ENCODE measurements around the gene MED27. TPM values are rescaled to one million over a fixed set of nuclear protein-coding genes. Genes with fewer than 3 reads are reported as not detected.
"Not testable (repeated sequence)": the region's sequence is repeated elsewhere in the genome, so short reads cannot be mapped to it uniquely, and the experiment has no call there.

MED27 gene
- total RNA-seq, 1 donor from 2014 or later = 41.0 TPM

DNA sequence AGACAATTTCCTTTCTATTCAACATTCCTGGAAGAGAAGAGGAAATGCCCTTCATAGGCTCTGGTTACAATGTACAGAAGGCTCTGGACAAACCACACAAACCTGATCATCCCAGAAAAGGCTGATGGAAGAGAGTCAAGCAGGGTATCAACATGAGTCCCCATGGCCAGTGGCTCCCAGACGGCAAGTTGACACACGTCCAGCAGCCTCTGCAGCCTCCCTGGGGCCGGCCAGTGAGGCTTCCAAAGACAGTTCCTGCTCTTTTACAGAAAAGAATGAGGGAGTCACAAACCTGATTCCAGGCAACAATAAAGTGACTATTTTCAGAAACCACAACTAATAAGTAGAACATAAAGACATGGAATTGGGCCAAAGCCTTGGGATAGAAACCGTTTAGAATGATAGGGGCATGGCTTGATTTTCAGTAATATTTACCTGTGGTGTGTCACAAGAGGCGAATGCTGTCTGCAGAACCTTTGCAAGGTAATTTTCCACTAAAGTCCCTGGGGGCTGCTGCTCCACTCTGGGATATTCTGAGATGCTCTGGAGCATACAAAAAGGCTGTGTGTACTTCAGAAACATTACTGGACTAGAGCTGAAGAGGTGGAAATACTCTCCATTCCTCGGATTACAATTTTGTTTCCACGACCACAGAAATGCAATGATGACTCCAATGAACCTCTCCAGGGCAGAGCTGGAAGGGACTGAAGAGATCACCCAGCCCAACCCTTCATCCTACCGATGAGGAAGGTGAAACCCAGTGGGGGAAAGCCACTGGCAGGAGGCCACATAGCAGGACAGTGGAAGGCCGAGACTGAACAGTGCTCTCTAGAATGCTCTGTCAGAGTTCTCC lies 10.4 kb downstream of the MED27 start:
- H3K27me3 Mint-ChIP-seq (ENCODE audit: insufficient read depth) = no peaks in the 10 kb centered on the region
- peaks cover 10% of the 10 kb centered on the region for H3K4me1 Mint-ChIP-seq (ENCODE audit: low read depth)
- no peak overlapping the region for H3K4me3 Mint-ChIP-seq
- peaks cover 27% of the 10 kb centered on the region for H3K36me3 Mint-ChIP-seq (ENCODE audit: low read depth)
- DNase-seq (ENCODE audit: low spot score) = no peak
- H3K9me3 Mint-ChIP-seq = no peaks in the 10 kb centered on the region
- intact Hi-C loops (cut with micrococcal nuclease) = no loop called here
- no peak overlapping the region for H3K27ac Mint-ChIP-seq

DNA sequence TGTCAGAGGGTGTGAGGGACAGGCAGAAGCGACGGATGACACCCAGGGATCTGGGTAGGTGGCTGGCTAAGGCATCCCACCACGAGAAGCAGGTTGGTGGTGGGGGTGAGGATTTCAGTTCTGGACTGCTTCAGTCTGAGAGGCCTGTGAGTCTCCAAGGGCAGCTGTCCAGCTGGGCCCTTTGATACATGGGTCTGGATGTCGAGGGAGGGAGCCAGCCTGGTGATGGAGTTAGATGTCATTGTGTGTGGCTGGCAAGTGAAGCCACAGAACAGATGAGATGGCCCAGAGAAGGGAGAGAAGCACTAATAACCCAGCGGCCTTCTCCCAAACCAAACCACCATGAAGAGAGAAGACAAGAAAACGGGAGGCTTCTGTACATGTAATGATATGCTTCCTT lies 11.1 kb downstream of the MED27 start:
- Mint-ChIP-seq H3K4me1 (ENCODE audit: low read depth) (peaks cover 10% of the 10 kb centered on the region), H3K36me3 (ENCODE audit: low read depth) (peaks cover 27% of the 10 kb centered on the region), H3K4me3 (no peak overlapping the region), H3K27me3 (ENCODE audit: insufficient read depth) (no peaks in the 10 kb centered on the region), H3K9me3 (no peaks in the 10 kb centered on the region), H3K27ac (no peak overlapping the region)
- intact Hi-C loops (cut with micrococcal nuclease) = no loop called here
- no peak for DNase-seq (ENCODE audit: low spot score)

DNA sequence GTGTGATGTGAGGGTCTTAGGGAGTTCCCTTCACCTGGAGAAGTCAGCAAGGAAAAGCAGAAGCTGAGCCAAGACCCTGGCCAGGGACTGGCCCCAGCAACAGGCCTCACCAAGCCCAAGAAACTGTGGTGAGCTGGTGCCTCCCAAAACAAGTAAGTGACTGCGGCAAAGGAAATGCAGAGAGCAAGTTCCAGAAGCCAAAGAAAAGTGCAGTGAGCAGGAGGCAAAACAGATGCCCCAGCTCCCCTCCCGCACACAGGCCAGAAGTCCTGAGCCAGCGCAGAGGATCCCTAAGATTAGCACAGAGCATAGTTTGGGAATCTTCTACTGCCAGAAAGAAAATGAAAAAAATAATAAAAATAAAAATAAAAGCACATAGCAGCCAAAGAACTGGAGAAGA lies 13.2 kb downstream of the MED27 start:
- Mint-ChIP-seq H3K4me1 (ENCODE audit: low read depth) (peaks cover 5% of the 10 kb centered on the region), H3K4me3 (no peak overlapping the region), H3K36me3 (ENCODE audit: low read depth) (peaks cover 21% of the 10 kb centered on the region), H3K27ac (no peak overlapping the region), H3K27me3 (ENCODE audit: insufficient read depth) (no peaks in the 10 kb centered on the region), H3K9me3 (no peaks in the 10 kb centered on the region)
- no peak for DNase-seq (ENCODE audit: low spot score)
- intact Hi-C loops (cut with micrococcal nuclease) = no loop called here

DNA sequence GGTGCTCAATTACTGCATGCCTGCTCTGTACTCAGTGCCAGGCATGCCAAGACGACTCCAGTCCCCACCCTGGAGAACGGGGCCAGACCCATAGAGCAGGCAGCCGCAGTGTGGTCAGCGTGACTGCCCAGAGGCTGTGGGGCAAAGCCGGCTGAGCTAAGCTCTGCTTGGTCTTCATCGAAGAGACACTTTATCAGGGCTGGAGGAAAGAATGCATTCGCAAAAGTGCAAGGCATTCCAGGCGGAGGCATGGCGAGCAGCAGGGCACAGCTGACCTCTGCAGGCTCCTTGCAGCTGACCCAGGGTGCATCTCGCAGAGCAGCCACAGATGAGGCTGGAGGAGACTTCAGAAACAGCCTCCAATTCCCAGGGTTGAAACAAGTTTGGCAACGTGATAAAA lies 13.6 kb downstream of the MED27 start:
- intact Hi-C loops (cut with micrococcal nuclease) = no loop called here
- Mint-ChIP-seq H3K27ac (no peak overlapping the region), H3K27me3 (ENCODE audit: insufficient read depth) (no peaks in the 10 kb centered on the region), H3K4me3 (no peak overlapping the region), H3K9me3 (no peaks in the 10 kb centered on the region), H3K4me1 (ENCODE audit: low read depth) (peaks cover 5% of the 10 kb centered on the region), H3K36me3 (ENCODE audit: low read depth) (peaks cover 17% of the 10 kb centered on the region)
- DNase-seq (ENCODE audit: low spot score) = no peak

DNA sequence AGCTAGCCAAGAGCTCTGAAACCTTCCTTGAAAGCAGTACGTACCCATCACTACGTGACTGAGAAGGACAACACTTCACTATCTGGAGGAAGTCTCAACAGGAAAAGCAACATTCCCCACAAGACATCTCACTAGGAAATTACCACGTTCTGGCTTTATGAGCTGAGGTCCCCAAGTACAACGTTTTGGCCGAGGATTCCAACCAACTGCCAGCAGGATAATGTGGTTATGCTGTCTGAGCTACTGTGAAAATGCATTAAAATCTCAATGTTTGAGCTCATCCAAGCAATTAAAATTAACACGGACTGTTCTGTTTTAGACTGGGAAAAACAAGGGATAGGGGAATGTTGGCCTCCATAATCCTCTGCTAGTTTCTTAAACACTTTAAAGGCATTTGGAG lies 16.4 kb downstream of the MED27 start:
- H3K4me3 Mint-ChIP-seq = no peak overlapping the region
- peaks cover 27% of the 10 kb centered on the region for H3K36me3 Mint-ChIP-seq (ENCODE audit: low read depth)
- H3K9me3 Mint-ChIP-seq = peaks cover 24% of the 10 kb centered on the region
- H3K27ac Mint-ChIP-seq = no peak overlapping the region
- H3K4me1 Mint-ChIP-seq (ENCODE audit: low read depth) = peaks cover 5% of the 10 kb centered on the region
- intact Hi-C loops (cut with micrococcal nuclease) = no loop called here
- H3K27me3 Mint-ChIP-seq (ENCODE audit: insufficient read depth) = no peaks in the 10 kb centered on the region
- DNase-seq (ENCODE audit: low spot score) = no peak

DNA sequence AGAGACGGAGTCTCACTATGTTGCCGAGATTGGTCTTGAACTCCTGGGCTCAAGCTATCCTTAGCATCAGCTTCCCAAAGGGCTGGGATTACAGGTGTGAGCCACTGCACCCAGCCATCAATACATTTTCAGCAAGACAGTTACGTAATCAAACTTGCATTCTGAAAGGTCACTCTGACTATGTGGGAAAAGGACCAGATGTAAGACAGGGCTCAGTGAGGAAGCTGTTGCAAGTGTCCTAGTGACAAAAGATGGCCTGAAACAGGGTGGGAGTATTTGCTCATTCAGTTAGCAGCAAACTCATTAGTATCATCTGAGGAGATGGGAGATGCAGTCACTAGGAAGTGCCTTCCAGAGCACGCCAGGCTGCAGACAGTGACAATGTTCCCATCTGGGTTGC lies 16.9 kb downstream of the MED27 start:
- Mint-ChIP-seq H3K27me3 (ENCODE audit: insufficient read depth) (no peaks in the 10 kb centered on the region), H3K4me1 (ENCODE audit: low read depth) (peaks cover 5% of the 10 kb centered on the region), H3K36me3 (ENCODE audit: low read depth) (peaks cover 29% of the 10 kb centered on the region), H3K9me3 (peaks cover 28% of the 10 kb centered on the region), H3K4me3 (no peak overlapping the region), H3K27ac (no peak overlapping the region)
- no peak for DNase-seq (ENCODE audit: low spot score)
- intact Hi-C loops (cut with micrococcal nuclease) = no loop called here

DNA sequence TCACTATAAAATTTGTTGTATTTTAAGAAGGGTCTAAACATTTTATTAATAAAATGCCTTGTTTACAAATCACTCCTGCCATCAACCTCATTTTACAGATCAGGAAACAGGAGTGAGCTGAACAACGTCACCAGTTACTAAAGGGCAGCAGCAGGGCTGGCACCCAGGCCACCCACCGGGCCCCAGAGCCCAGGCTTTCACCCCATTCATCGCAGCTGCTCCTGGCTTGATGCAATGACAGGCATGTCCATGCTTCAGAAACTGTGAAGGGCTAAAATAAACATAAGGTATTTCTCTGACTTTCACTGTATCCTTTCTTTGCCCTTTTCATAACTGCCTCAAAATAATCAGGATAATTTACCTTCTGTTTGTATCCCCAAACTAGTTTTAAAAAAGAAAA lies 18.1 kb downstream of the MED27 start:
- Mint-ChIP-seq H3K27ac (no peak overlapping the region), H3K4me3 (no peak overlapping the region), H3K9me3 (peaks cover 33% of the 10 kb centered on the region), H3K4me1 (ENCODE audit: low read depth) (no peaks in the 10 kb centered on the region), H3K36me3 (ENCODE audit: low read depth) (peaks cover 26% of the 10 kb centered on the region), H3K27me3 (ENCODE audit: insufficient read depth) (no peaks in the 10 kb centered on the region)
- no peak for DNase-seq (ENCODE audit: low spot score)
- intact Hi-C loops (cut with micrococcal nuclease) = no loop called here

DNA sequence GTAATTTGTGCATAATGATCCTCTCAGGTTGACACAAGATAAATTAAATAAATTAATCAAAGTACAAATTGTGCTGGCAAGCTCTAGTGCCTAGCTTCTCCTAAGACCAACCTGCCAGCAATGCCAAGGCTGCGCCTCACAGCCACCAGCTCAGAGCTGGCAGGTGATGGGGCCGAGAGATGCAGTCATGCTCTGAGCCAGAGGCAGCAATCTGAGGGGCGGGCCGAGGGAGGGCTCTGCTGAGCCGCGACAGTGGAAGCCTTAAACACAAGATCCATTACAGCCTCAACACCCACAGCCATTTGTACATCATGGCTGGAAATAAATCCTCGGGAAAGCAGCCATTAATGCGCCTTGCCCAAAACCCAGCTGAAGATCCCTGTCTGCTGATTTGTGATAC lies 20.3 kb downstream of the MED27 start:
- Mint-ChIP-seq H3K4me3 (no peak overlapping the region), H3K36me3 (ENCODE audit: low read depth) (peaks cover 24% of the 10 kb centered on the region), H3K27ac (no peak overlapping the region), H3K9me3 (peaks cover 33% of the 10 kb centered on the region), H3K4me1 (ENCODE audit: low read depth) (no peaks in the 10 kb centered on the region), H3K27me3 (ENCODE audit: insufficient read depth) (no peaks in the 10 kb centered on the region)
- no peak for DNase-seq (ENCODE audit: low spot score)
- intact Hi-C loops (cut with micrococcal nuclease) = no loop called here

DNA sequence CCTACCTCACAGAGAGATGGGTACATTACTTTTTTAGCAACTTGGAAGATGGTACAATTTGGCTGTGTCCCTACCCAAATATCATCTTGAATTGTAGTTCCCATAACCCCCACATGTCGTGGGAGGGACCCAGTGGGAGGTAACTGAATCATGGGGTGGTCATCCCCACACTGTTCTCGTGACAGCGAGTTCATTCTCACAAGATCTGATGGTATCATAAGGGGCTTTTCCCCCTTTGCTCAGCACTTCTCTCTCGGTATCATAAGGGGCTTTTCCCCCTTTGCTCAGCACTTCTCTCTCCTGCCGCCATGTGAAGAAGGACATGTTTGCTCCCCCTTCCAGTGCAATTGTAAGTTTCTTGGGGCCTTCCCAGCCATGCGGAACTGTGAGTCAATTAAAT lies 21.4 kb downstream of the MED27 start:
- DNase-seq (ENCODE audit: low spot score); H3K4me3 Mint-ChIP-seq; intact Hi-C loops (cut with micrococcal nuclease); H3K27me3 Mint-ChIP-seq (ENCODE audit: insufficient read depth); H3K4me1 Mint-ChIP-seq (ENCODE audit: low read depth); H3K27ac Mint-ChIP-seq: not testable (repeated sequence)
- Mint-ChIP-seq H3K9me3 (peaks cover 33% of the 10 kb centered on the region), H3K36me3 (ENCODE audit: low read depth) (peaks cover 24% of the 10 kb centered on the region)

DNA sequence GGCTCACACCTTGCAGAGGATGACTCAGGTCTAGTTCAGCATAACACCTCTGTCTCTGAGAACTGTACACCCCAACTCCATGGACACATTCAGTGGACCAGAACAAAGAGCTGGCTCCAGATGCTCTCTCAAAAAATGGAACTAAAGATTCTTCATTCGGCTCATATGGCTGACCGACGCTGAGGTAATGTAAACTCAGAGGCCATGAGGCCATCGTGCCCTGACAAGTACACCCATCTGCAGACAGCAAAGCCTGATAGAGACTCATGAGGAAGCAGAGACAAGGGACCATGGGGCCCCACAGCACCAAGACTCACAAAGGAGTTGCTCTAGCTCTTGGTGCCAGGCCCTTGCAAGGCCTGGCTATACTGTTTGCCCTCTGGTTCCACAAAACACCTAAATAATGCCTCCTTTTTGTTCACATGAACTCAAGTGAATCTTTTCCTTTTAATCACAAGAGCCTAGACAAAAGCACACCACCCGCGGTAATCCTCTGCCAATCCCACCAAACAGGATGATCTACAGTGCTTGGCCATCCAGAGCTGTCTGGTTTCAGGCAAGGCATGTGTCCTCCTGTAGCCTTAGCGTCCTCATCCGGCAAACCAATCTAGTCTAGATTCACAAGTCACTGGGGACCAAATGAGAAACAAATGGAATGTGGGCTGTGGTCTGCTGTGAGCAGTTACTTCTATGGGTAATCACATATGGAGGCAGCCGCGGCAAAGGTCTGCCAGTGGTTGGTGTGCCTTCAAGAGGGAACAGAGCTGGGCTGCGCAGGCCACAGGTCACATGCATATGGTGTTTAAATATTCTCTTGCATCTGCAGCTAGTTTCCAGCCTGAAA lies 22.7 kb downstream of the MED27 start:
- H3K27me3 Mint-ChIP-seq (ENCODE audit: insufficient read depth) = no peaks in the 10 kb centered on the region
- no peak overlapping the region for H3K4me3 Mint-ChIP-seq
- peaks cover 23% of the 10 kb centered on the region for H3K36me3 Mint-ChIP-seq (ENCODE audit: low read depth)
- no peak overlapping the region for H3K27ac Mint-ChIP-seq
- DNase-seq (ENCODE audit: low spot score) = no peak
- intact Hi-C loops (cut with micrococcal nuclease) = no loop called here
- H3K9me3 Mint-ChIP-seq = peaks cover 33% of the 10 kb centered on the region
- no peaks in the 10 kb centered on the region for H3K4me1 Mint-ChIP-seq (ENCODE audit: low read depth)

DNA sequence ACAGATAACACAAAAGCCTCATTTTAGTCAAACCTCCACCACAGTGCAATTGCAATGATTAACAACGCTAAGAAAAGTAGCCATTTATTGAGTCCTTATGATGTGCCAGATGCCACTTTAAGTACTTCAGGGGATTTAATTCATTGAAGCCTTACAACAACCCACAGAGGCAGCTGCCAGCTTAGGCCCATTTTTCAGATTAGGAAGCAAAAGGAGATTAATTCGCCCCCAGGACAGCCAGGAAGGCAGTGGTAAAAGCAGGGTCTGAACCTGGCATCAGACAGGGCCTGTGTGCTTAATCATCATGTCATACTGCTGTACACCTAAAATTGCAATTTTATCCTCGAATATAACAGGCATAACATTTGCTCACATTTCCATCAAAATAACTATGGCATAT lies 23.9 kb downstream of the MED27 start:
- H3K4me3 Mint-ChIP-seq = no peak overlapping the region
- H3K27ac Mint-ChIP-seq = no peak overlapping the region
- intact Hi-C loops (cut with micrococcal nuclease) = no loop called here
- H3K36me3 Mint-ChIP-seq (ENCODE audit: low read depth) = peaks cover 21% of the 10 kb centered on the region
- DNase-seq (ENCODE audit: low spot score) = no peak
- peaks cover 30% of the 10 kb centered on the region for H3K9me3 Mint-ChIP-seq
- no peaks in the 10 kb centered on the region for H3K4me1 Mint-ChIP-seq (ENCODE audit: low read depth)
- no peaks in the 10 kb centered on the region for H3K27me3 Mint-ChIP-seq (ENCODE audit: insufficient read depth)

DNA sequence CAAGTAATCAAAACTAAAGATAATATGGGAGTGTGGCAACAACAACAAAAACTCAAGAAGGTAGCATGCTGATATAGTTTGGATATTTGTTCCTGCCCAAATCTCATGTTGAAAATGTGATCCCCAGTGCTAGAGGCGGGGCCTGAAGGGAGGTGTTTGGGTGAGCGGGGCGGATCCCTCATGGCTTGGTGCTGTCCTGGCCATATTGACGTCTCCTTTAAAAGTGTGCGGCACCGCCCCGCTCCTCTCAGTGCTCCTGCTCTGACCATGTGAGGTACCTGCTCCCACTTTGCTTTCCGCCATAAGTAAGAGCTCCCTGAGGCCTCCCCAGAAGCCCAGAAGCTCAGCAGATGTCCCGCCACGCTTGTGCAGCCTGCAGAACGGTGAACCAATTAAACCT lies 25.6 kb downstream of the MED27 start:
- Mint-ChIP-seq H3K36me3 (ENCODE audit: low read depth) (peaks cover 13% of the 10 kb centered on the region), H3K27me3 (ENCODE audit: insufficient read depth) (no peaks in the 10 kb centered on the region), H3K4me3 (no peak overlapping the region), H3K4me1 (ENCODE audit: low read depth) (no peaks in the 10 kb centered on the region), H3K27ac (no peak overlapping the region), H3K9me3 (peaks cover 16% of the 10 kb centered on the region)
- no peak for DNase-seq (ENCODE audit: low spot score)
- intact Hi-C loops (cut with micrococcal nuclease) = no loop called here

DNA sequence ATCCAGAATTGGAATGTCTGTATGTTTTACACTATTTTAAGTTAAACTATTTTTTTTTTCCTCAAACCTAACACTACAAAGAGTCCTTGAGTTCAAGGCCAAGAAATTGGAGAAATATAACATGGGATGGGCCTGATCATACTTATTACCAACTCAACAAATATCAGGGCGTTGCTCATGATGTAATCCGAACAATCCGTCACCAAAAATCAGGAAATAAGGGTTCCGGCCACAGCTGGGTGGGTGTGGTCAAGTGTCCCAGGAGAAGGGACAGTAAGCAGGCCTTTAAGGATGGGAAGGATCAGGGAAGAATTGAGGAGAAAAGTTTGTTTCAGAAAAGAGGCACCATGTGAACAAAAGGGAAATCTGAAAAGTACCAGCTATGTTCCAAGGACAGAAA lies 29.8 kb downstream of the MED27 start:
- no peaks in the 10 kb centered on the region for H3K27me3 Mint-ChIP-seq (ENCODE audit: insufficient read depth)
- no peaks in the 10 kb centered on the region for H3K4me1 Mint-ChIP-seq (ENCODE audit: low read depth)
- intact Hi-C loops (cut with micrococcal nuclease) = no loop called here
- DNase-seq (ENCODE audit: low spot score) = no peak
- H3K9me3 Mint-ChIP-seq = no peaks in the 10 kb centered on the region
- no peak overlapping the region for H3K27ac Mint-ChIP-seq
- no peak overlapping the region for H3K4me3 Mint-ChIP-seq
- peaks cover 2% of the 10 kb centered on the region for H3K36me3 Mint-ChIP-seq (ENCODE audit: low read depth)
